CD4-positive, alpha-beta T cell (primary cell): ENCODE data around the gene MYL9. TPM values are rescaled to one million over a fixed set of nuclear protein-coding genes. Genes with fewer than 3 reads are reported as not detected.

Source experiments
- ATAC-seq: fragments of 200-7000 bp; cut with Tn5 transposase; one replicate; pipeline ENCODE4 v1.10.0; 2022; ENCODE audit warnings: mild to moderate bottlenecking; ENCODE audit not compliant: poor library complexity
- CTCF ChIA-PET: fragments of 350-600 bp; sonication (Branson Sonifier 250); formaldehyde crosslinking; loops from one replicate; lab custom pipeline; 2021; ENCODE audit warnings: antibody characterized with exemption, inconsistent platforms; lab: Charles Lee
- POLR2A ChIA-PET: fragments of 350-600 bp; sonication (Branson Sonifier 250); formaldehyde crosslinking; loops from one replicate; lab custom pipeline; 2021; ENCODE audit warnings: antibody characterized with exemption, inconsistent platforms; lab: Charles Lee
- DNase-seq, 14 experiments: peaks; one replicate each; pipeline ENCODE4 v3.0.0-alpha.2; 2013 to 2020; ENCODE audit warnings: mixed read lengths in 2 of 14
- H3K27ac ChIP-seq, 2 donors: one replicate each; pipeline versions ENCODE4 v1.5.1 to v1.7.0; 2013; ENCODE audit warnings: low read length in 2 of 2, low read depth in 1 of 2, mild to moderate bottlenecking in 1 of 2
- H3K27me3 ChIP-seq, 2 experiments: 1 replicate in 1 of 2; 2 replicates in 1 of 2; pipeline versions ENCODE4 v1.6.1 to v1.7.0; 2013; ENCODE audit warnings: low read length in 2 of 2, control low read depth in 1 of 2, mild to moderate bottlenecking in 1 of 2, moderate library complexity in 1 of 2; ENCODE audit not compliant: insufficient read depth in 2 of 2, control insufficient read depth in 1 of 2
- H3K36me3 ChIP-seq: one replicate; pipeline ENCODE4 v1.6.1; 2013; ENCODE audit warnings: low read length, control low read depth; ENCODE audit not compliant: insufficient read depth
- H3K4me1 ChIP-seq: one replicate; pipeline ENCODE4 v1.6.1; 2013; ENCODE audit warnings: low read length, control low read depth; ENCODE audit not compliant: insufficient read depth
- H3K4me3 ChIP-seq: one replicate; pipeline ENCODE4 v1.5.1; 2013; ENCODE audit warnings: mild to moderate bottlenecking, low read length, moderate library complexity
- H3K9me3 ChIP-seq, 2 experiments: 1 replicate in 1 of 2; 2 replicates in 1 of 2; pipeline versions ENCODE4 v1.6.1 to v1.7.0; 2013; ENCODE audit warnings: low read length in 2 of 2, mild to moderate bottlenecking in 2 of 2, control low read depth in 1 of 2, moderate library complexity in 1 of 2; ENCODE audit not compliant: control insufficient read depth in 1 of 2, insufficient read depth in 1 of 2
- H3K27ac Mint-ChIP-seq: one replicate; pipeline ENCODE4 v1.8.0; 2020; ENCODE audit warnings: mixed read lengths
- H3K27me3 Mint-ChIP-seq: one replicate; pipeline ENCODE4 v1.8.0; 2021; ENCODE audit warnings: mixed read lengths
- H3K36me3 Mint-ChIP-seq: one replicate; pipeline ENCODE4 v1.8.0; 2021; ENCODE audit warnings: low read depth, mixed read lengths
- H3K4me1 Mint-ChIP-seq: one replicate; pipeline ENCODE4 v1.8.0; 2021; ENCODE audit warnings: low read depth, mixed read lengths
- H3K4me3 Mint-ChIP-seq: one replicate; pipeline ENCODE4 v1.8.0; 2020; ENCODE audit warnings: mild to moderate bottlenecking, mixed read lengths
- H3K9me3 Mint-ChIP-seq: one replicate; pipeline ENCODE4 v1.8.0; 2020; ENCODE audit warnings: mixed read lengths
- CTCF ChIP-seq: fragments of 200-600 bp; IDR thresholded peaks from one replicate; pipeline ENCODE4 v1.8.0; 2022; ENCODE audit warnings: antibody characterized with exemption, mild to moderate bottlenecking
- intact Hi-C, 2 experiments: fragments of 100-400 bp; cut with DNase I in 1 of 2; cut with micrococcal nuclease in 1 of 2; formaldehyde crosslinking; loops; one replicate each; pipeline versions ENCODE4 v1.15.1 to v1.9.0; 2023 to 2025; cut with DNase I, micrococcal nuclease
- total RNA-seq, 174 experiments: library from RNA in 2 of 174; stranded (reverse) in 2 of 174; gene quantifications; one replicate each; pipeline ENCODE4 v1.2.3 and lab custom pipeline; 2021 to 2026

Gene MYL9
- total RNA-seq, 2 experiments from 2014 or later = not detected

- H3K4me3 Mint-ChIP-seq = peak overlapping the region; percentile 90
- Histone ChIP-seq H3K36me3 (peaks cover 11% of the 10 kb centered on the region), H3K27me3 (no peaks in the 10 kb centered on the region), H3K9me3 (no peaks in the 10 kb centered on the region), H3K27ac (peak overlapping the region; percentile 100), H3K4me1 (peaks cover 45% of the 10 kb centered on the region), H3K4me3 (peak overlapping the region; percentile 97)
- no peaks in the 10 kb centered on the region for H3K27me3 Mint-ChIP-seq
- ChIA-PET CTCF (interaction anchor here (0.7 to 8.5 kb wide), 4 partner anchors 17 to 38 kb away, joined by 3 to 57 read pairs (median 15); partner anchors contain the start of gene RAB5IF), POLR2A (interaction anchor here (0.8 to 8.2 kb wide), 15 partner anchors 9 to 832 kb away, joined by 3 to 121 read pairs (median 6); partner anchors contain the start of genes DSN1, RAB5IF, RBM39 and SLA2)
- TF ChIP-seq CTCF = no peak
- intact Hi-C loops = loop anchor here (2.0 to 5.0 kb wide), 3 partner anchors 20 to 524 kb away; no protein-coding TSS in a partner anchor
- peak overlapping the region; percentile 97 for H3K27ac Mint-ChIP-seq
- no peaks in the 10 kb centered on the region for H3K9me3 Mint-ChIP-seq
- DNase-seq = peak in 12 of 14 experiments; percentile 31 to 73 (median 53)
- peak; percentile 35 for ATAC-seq
- peaks cover 40% of the 10 kb centered on the region for H3K4me1 Mint-ChIP-seq
- H3K36me3 Mint-ChIP-seq = peaks cover 32% of the 10 kb centered on the region
Observed at GRCh38 chr20:36574366-36575135, 33.2 kb downstream of the MYL9 start.

GRCh38 chr20:36576081-36576445 is 34.7 kb downstream of the MYL9 start:
- Histone ChIP-seq H3K36me3 (peaks cover 24% of the 10 kb centered on the region), H3K27ac (no peak overlapping the region), H3K27me3 (no peaks in the 10 kb centered on the region), H3K9me3 (no peaks in the 10 kb centered on the region), H3K4me1 (peaks cover 45% of the 10 kb centered on the region), H3K4me3 (no peak overlapping the region)
- ChIA-PET POLR2A (interaction anchor here (1.0 to 8.2 kb wide), 6 partner anchors 12 to 69 kb away, joined by 3 to 115 read pairs (median 11); partner anchors contain the start of genes RAB5IF and SLA2), CTCF (interaction anchor here (0.8 to 8.5 kb wide), 5 partner anchors 12 to 157 kb away, joined by 3 to 57 read pairs (median 3); partner anchors contain the start of gene RAB5IF)
- no peak for TF ChIP-seq CTCF
- Mint-ChIP-seq H3K27me3 (no peaks in the 10 kb centered on the region), H3K27ac (peak overlapping the region; percentile 97), H3K4me3 (peak overlapping the region; percentile 90), H3K4me1 (peaks cover 48% of the 10 kb centered on the region), H3K9me3 (no peaks in the 10 kb centered on the region), H3K36me3 (peaks cover 44% of the 10 kb centered on the region)
- DNase-seq (no peak), ATAC-seq (no peak)
- intact Hi-C loops = no loop called here

GRCh38 chr20:36578356-36579041 is 37.2 kb downstream of the MYL9 start:
- H3K4me1 Mint-ChIP-seq = peaks cover 40% of the 10 kb centered on the region
- peak overlapping the region; percentile 20 for H3K4me3 Mint-ChIP-seq
- H3K9me3 Mint-ChIP-seq = no peaks in the 10 kb centered on the region
- no peak for DNase-seq
- H3K36me3 ChIP-seq = peaks cover 43% of the 10 kb centered on the region
- CTCF ChIA-PET = interaction anchor here (2.7 to 8.5 kb wide), 2 partner anchors 9 to 27 kb away, joined by 9 to 57 read pairs; partner anchors contain the start of gene RAB5IF
- TF ChIP-seq CTCF = no peak
- H3K9me3 ChIP-seq = no peaks in the 10 kb centered on the region
- intact Hi-C loops = no loop called here
- H3K27me3 ChIP-seq = no peaks in the 10 kb centered on the region
- H3K27me3 Mint-ChIP-seq = no peaks in the 10 kb centered on the region
- H3K27ac ChIP-seq = no peak overlapping the region
- peaks cover 36% of the 10 kb centered on the region for H3K4me1 ChIP-seq
- POLR2A ChIA-PET = interaction anchor here (0.5 to 8.2 kb wide), 2 partner anchors 19 to 465 kb away, joined by 3 to 115 read pairs; no protein-coding TSS in a partner anchor
- H3K36me3 Mint-ChIP-seq = peaks cover 59% of the 10 kb centered on the region
- H3K27ac Mint-ChIP-seq = peak overlapping the region; percentile 42
- H3K4me3 ChIP-seq = no peak overlapping the region
- ATAC-seq = no peak
